Fibroblast of skin of right biceps (primary cell): ENCODE results near the gene AFG3L2.

Experiments used
- DNase-seq: peaks from one replicate; pipeline ENCODE4 v3.0.0-alpha.2; 2013

Gene AFG3L2

DNA sequence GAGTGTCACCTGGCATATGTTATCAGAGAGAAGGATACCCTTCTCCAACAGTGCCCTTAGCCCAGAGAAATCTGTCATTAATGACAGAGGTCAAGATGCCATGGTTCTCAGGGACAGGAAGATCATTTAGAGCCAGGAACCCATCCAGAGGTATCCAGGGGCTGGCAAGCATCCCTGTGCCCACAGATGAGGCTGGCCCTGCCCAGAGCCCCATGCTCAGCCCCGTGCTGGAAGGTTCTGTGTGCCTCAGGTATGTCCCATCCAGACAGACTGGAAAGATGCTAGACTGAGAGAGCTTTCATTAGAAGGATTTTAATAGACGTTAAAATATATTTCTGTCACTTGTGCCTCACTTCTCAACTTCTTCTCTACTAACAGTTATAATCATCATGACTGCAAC lies 77.2 kb downstream of the AFG3L2 start:
- DNase-seq: no peak

DNA sequence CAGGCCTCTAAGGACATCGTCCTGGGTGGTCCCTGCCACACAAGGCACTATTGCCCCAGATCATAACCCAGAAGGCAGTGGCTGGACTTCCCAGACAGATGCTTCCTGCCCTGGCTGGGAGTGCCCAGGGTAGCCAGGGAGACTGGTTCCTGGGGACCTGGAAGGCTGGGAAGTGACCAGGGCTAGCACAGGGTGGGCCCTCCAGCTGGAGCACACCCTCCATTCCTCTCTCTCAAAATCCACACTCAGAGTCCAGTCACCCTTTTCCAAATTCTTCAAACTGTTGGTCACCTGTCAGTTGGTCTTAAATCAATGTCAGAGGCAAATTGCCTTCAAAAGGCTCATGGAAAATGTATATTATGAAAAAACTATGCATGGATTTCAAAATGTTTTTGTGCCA lies 80.6 kb downstream of the AFG3L2 start:
- peak; percentile 65 for DNase-seq

DNA sequence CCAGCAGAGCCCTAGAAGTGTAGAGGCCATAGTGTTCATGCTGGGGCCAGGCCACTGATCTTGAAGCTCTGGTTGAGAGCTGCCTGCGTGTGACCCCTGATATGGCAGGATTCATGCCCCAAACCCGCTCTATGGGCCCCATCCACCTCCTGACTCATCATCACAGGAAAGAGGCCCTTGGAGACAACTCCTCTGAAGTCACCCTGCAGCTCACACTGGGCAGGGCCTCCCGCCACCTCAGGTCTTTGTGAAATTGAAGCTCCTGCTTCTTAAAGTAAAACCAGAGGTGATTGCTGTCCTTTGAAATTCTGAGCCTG lies 81.0 kb downstream of the AFG3L2 start:
- peak; percentile 73 for DNase-seq

DNA sequence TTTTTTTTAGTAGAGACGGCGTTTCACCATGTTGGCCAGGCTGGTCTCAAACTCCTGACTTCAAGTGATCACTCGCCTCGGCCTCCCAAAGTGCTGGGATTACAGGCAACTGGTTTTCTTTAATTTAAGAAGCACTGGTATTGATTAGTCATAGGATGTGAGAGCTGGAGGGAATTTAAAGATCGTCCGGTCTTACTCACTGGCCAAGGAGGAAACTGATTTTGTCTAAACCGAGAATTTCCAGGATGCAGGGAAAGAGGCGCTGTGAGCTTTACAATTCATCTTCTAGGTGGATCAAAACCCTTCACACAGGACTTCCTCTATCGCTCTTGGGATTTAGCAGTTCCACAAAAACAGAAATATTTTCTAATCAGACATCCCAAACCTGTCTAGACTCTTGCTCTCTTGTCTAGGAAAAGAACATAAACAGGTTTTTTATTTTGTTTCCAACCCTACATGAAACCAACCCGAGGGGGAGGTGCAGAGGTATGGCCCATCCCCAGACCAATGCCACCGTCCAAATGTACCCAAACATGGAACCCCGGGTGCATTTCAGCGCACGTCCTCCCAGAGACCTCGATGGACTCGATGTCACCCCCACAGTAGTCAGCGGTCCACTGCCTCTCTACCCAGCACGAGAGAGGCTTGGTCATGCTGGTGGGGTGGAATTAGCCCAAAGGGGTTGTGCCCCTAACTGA lies 81.5 kb downstream of the AFG3L2 start:
- peak; percentile 80 for DNase-seq

DNA sequence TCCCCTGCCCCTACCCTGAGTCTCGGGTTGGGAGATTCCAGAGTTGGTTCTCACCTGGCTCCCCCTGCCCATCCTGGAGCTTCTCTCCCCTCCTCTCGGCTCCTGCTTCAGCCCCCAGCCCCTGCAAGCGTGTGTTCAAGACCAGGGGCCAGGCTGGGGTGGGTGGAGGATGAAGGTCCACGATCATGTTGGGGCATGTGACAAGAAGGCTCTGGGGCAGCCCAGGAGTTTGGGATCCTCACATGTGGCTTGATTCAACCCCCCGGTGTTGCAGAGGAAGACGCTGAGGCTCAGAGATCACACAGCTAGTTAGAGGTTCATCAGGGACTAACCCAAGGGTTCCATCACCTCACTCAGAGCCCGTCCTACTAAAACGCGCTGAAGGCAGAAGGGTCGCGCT lies 83.2 kb downstream of the AFG3L2 start:
- DNase-seq: no peak

DNA sequence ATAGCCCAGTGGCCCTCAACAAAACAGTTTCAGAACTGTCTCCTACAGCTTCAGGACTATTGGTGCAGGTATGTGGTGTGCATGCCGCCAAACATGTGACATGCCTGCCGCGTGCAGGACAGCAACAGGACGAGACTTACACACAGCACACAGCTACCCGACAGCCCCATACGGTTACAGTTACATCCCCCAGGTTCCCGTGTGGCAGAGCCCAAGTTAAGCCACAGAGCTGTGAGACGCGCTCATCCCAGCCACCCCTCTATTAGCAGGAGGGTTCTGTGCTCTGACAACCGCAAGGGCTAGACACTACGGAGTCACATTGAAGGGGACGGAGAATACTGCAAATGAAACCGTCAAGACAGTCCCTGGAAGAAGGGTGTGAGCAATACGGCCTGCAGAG lies 85.3 kb downstream of the AFG3L2 start:
- DNase-seq: no peak

DNA sequence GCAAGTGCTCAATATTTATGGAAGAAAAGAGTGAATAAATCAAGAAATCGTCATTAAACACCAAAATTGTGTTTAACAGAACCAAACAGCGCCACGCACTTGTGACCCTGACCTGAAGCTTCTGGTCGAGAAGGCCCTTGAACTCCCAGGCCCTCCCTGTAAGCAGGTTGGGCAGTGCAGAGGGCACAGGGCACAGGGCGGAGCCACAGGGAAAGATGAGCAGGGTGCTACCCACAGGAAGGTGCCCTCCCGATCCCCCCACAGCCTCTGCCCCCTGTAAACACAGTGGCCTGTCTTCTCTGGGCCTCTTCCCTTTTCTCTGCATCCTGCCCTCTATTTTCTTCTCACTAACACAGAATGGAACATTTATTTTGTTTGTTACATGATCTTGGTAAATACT lies 85.9 kb downstream of the AFG3L2 start:
- DNase-seq: no peak

DNA sequence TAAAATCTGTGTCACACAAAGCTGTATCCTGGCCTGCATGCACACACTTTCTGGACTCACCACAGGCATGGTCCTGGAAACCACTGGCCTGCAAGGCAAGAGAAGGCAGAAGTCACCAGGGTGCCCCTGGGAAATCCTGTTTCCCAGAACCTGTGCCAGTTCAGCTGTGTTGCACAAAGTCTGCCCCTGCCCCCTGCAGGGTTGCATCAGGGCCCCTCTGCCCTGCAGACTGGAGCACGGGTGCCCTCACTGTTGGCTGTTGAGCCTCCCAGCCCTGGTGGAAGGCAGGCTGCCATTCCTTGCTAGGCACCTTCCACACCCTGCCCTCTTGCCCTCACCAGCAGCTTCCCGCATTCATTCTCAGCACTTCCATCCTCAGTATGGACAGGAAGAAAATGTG lies 86.9 kb downstream of the AFG3L2 start:
- no peak for DNase-seq

DNA sequence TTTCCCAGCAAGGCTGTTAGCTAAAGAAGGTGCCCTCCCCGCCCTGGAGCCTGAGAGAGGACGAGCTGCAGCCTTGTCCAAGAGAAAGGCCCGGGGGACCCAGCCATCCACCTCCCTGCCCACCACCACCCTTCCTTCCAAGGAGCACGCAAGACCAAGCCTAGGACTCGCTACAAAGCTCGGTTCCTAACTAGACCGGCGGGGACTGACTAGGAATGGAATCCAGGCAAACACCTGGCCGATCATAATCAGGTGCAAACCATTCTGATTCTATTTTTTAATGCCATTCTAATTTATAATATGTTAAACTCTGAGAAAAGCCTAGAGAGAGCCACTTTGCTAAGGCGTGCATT lies 88.6 kb downstream of the AFG3L2 start:
- DNase-seq: no peak

DNA sequence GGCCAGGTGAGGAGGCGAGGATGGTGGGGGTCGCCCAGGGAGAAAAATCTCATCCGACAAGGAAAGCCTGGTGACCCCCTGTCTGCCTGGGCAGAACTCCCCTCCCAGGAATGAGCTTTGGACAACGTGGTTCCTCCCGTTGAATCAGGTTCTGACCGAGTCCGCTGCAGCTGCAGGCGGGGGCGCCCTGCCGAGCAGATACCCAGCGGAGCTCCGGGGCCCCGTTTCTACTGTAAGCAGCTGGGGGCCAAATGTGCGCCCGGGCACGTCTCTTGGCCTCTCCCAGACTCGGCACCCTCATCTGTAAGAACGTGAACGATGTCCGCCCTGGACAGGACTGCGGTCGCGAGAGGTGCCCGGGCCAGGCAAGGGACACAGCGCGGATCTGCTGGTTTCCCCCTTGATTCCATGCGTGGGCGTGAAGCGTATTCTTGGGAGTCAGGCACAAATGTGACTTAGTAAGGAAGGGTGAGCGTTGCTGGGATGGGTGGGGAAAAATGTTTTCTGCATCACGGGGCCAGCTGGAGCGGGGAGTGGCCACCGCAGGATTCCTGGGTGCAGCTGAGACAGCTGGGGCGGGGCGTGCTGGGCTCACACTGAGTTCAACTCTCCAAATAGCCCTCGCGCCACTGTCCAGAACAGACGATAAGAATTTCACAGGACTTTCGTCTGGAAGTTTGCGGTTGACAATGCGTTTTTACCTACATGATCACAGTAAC lies 89.2 kb downstream of the AFG3L2 start:
- peak; percentile 84 for DNase-seq

DNA sequence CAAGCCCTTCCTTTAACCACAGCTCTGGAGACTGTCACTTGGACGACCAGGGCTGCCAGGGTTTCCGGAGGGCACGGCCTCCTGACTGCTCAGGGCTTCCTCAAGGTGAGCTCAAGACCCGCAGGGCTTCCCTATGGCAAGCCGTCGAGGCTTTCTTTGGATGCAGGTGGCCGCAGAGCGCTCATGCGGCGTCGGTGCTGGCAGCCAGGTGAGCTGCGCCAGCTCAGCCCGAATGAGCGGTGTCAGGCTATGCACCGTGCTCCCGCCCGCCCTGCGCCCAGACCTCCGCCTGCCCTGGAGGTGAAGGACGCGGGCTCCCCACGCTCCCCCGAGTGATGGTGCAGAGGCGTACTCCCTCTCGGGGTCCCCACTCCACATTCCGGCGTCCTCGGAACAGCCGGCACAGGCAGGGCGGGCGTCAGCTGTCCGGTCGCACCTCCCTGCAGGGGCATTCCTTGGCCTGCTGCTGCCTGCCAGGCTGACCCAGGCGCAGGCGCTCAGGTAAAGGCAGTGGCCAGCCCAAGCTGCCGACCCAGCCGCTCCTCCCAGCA lies 89.8 kb downstream of the AFG3L2 start:
- no peak for DNase-seq

DNA sequence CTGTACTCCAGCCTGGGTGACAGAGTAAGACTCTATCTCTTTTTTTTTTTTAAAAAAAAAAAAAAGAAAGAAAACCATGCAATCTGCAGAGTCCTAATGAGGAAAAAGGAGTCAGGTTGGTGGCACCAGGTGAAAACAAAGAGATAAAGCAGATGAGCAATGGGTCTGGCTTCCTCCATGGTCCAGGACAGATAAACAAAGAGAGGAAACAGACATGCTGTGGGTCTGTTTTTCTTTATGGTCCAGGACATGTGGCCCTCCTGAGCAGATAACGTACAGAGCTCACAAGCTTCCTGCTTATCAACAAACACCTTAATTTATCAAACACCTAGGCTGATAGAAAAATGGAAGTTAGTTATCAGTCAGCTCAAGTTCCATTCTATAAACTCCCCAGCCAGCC lies 93.4 kb downstream of the AFG3L2 start:
- DNase-seq: no peak

DNA sequence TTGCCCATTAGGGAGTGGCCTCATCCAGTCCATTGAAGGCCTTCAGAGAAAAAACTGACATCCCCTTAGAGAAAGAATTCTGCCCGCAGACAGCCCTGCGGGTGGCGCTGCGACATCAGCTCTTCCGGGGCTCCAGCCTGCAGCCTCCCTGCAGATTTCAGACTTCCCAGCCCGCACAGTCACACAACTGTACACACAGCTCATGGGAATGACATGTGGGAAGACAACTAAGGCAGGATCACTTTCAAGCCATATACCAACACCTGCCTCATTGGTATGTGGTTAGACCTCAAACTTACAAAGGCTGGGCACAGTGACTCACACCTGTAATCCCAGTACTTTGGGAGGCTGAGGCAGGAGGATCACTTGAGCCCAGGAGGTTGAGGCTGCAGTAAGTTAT lies 93.8 kb downstream of the AFG3L2 start:
- DNase-seq: peak; percentile 68

DNA sequence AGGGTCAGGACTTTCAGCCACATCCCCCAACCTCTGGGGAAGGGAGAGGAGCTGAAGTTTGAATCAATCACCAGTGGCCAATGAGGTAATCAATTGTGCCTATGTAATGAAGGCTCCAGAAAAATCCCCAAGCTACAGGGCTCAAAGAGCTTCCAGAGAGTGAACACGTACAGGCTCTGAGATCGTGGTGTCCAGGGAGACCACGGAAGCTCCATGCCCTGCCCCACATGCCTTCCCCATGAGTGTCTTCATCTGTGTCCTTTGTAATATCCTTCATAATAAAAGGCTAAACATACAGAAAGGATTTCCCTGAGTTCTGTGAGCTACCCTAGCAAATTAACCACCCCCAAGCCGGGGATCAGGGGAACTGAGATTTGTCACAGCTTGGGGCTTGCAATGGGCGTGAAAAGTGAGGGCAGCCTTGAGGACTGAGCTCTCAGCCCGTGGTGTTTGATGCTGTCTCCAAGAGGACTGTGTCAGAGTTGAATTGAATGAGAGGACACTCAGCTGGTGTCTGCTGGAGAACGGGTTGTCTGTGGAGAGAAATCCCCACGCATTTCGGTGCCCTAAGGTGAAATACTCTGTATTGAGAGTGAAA lies 94.5 kb downstream of the AFG3L2 start:
- peak; percentile 92 for DNase-seq

DNA sequence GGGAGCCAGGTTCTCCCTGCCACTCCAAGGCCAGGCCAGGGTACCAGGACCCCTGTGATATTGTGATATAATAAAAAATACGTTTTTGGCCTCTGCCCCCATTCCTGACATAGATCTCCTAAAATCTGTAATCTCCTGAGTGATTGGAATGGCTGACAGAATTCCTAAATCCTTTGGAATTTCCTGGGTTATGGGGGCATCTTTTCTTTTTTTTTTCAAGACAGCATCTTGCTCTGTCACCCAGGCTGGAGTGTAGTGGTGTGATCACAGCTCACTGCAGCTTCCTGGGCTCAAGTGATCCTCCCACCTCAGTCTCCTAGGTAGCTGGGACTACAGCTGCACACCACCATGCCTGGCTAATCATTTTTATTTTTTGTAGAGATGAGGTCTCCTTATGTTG lies 95.2 kb downstream of the AFG3L2 start:
- DNase-seq: peak; percentile 63

DNA sequence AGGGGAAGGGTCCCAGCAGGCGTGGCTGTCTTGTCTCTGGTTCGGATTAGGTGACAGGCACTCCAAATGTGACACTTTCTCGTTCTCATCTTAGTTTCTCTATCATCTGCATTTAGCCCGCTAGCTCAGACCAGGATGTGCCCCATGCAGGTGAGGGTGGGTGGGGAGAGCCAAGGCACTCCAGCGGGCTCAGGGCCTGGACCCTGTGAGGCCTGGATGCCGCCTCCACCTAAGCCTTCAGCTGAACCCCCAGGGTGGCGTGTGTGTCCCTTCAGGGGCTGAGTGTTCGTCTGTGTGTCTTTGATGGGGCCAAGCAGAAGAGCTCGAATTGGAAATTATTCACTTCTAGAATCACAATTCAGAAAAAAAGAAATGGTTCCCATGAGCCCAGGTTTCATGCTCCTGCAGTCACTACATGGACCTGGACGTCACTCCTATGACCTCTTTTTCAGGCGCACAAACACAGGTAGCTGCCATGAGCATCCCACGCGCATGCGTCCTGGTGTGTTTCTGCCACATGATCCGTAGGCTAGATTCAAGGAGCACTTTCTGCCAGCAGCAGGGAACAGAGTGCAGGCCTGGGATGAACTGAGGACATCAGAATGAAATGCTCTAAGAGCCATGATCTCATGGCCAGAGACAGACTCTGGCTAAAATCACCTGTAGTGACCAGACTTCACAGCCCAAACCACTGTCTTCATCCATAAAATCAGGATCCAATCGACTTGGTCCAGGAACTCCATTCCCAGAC lies 97.1 kb downstream of the AFG3L2 start:
- no peak for DNase-seq
